Measurements from ENCODE around the gene SLC8A2.
A peak's percentile ranks its signal among the peaks of the same experiment; 100 is the strongest.

SLC8A2 gene

DNA sequence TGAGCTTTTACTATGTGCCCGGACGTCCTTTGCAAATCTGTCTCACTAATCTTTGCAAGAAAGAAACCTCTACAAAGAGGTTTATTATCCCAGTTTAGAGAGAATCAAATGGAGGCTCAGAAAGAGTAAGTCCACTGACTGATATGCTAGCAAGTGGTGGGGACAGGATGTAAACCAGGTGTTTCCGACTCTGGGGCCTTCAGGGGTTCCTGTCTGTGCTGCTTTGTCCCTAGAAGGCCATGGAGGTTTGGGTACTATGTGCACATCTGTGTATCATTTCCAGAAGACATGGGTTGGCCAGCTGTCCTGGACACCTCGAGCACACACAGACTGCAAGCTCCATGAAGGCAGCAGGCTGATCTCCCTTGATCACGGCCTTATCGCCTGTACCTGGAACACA, 13.5 kb upstream of the SLC8A2 start:
- H3K27me3 ChIP-seq (ENCODE audit: control insufficient read depth, insufficient read depth, low read length): no peaks in the 10 kb centered on the region
- no peaks in the 10 kb centered on the region for H3K79me2 ChIP-seq
- no peak overlapping the region for H3K27ac ChIP-seq
- no peak overlapping the region for H2AFZ ChIP-seq
- H3K9ac ChIP-seq: no peak overlapping the region
- H3K36me3 ChIP-seq (ENCODE audit: control insufficient read depth, insufficient read depth, low read length): no peaks in the 10 kb centered on the region
- peak overlapping the region; percentile 89 for H3K4me3 ChIP-seq (ENCODE audit: low read depth, low read length)
- peaks cover 3% of the 10 kb centered on the region for H3K4me1 ChIP-seq
- TF ChIP-seq, protein P1, sequence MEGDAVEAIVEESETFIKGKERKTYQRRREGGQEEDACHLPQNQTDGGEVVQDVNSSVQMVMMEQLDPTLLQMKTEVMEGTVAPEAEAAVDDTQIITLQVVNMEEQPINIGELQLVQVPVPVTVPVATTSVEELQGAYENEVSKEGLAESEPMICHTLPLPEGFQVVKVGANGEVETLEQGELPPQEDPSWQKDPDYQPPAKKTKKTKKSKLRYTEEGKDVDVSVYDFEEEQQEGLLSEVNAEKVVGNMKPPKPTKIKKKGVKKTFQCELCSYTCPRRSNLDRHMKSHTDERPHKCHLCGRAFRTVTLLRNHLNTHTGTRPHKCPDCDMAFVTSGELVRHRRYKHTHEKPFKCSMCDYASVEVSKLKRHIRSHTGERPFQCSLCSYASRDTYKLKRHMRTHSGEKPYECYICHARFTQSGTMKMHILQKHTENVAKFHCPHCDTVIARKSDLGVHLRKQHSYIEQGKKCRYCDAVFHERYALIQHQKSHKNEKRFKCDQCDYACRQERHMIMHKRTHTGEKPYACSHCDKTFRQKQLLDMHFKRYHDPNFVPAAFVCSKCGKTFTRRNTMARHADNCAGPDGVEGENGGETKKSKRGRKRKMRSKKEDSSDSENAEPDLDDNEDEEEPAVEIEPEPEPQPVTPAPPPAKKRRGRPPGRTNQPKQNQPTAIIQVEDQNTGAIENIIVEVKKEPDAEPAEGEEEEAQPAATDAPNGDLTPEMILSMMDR (IDR thresholded peaks at IDR 0.05): no peak
- H3K4me2 ChIP-seq (ENCODE audit: low read length): peak overlapping the region; percentile 88
- no peaks in the 10 kb centered on the region for H3K9me3 ChIP-seq (ENCODE audit: control insufficient read depth, low read length)

DNA sequence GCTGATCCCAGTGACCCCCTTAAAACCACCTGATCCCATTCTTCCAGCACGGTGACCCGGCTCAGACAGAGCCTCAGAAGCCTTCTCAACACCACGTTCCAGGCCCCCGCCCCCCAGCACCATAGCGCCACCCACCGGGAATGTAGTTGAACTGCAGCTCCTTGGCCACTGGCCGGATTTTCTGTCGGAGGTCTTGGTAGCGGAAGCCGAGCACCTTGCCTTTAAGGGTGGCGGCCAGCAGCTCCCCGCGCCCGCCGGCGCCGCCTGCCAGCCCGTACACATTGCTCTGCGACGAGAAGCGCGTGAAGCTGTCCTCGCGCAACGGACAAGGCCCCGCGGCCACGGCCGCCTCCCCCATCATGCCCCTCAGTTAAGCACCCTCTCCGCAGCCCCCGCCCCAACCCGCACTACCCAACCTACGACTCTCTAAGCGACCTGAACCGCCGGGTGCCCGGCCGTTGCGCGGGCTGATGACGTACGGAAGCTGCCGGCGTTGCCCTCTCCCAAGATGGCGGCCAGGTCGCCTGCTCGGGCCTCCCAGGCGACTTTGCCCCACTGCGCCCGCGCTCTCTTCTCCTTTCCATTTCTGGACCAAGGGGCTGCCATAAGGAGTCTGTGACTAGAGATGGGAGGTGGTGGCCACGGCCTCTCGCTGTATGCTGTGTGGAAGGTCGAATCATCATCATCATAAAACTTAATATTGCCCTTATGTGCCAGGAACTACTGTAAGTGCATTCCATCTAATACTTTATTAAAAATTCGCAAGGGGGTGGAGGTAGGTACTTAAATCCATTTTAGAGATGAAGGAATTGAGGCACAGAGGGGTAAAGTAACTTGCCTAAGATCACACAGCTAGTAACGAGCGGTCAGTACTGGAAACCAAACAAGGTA, 12.4 kb upstream of the SLC8A2 start, which contains the start of gene KPTN:
Gene KPTN (minus strand): TSS at position 420 of the 891 bp plus-strand sequence. CDS start 59 bp downstream, at position 361.
- Histone ChIP-seq H3K9me3 (ENCODE audit: control insufficient read depth, low read length) (no peaks in the 10 kb centered on the region), H3K4me3 (ENCODE audit: low read depth, low read length) (peak within 1 kb of the TSS; percentile 89), H3K4me2 (ENCODE audit: low read length) (peak within 1 kb of the TSS; percentile 88), H3K36me3 (ENCODE audit: control insufficient read depth, insufficient read depth, low read length) (no peaks in the 10 kb centered on the region), H3K27ac (peak within 1 kb of the TSS; percentile 87), H3K9ac (peak within 1 kb of the TSS; percentile 1), H3K79me2 (no peaks in the 10 kb centered on the region), H2AFZ (peak within 1 kb of the TSS; percentile 80), H3K4me1 (peaks cover 3% of the 10 kb centered on the region), H3K27me3 (ENCODE audit: control insufficient read depth, insufficient read depth, low read length) (no peaks in the 10 kb centered on the region)
- TF ChIP-seq, protein P1 (IDR thresholded peaks at IDR 0.05): peak; percentile 93

DNA sequence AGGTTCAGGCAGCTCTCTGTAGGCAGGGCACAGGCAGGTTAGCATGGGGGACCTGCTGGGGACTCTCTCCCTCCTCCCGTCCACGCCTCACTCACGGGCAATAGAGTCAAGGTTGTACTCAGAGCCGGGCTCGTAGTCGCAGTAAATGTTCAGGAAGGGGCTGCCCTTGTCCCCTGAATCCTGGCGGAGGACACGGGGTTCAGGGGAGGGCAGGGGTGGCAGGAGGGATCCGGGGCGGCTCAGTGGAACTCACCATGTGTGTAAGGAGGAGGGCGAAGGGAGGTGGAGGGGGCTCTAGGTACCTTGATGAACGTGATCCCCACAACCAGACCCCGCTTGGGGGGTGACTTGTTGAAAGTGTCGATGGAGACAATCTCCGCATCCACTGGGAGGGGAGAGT, 11.5 kb upstream of the SLC8A2 start:
- no peaks in the 10 kb centered on the region for H3K9me3 ChIP-seq (ENCODE audit: control insufficient read depth, low read length)
- TF ChIP-seq, protein P1 (IDR thresholded peaks at IDR 0.05): no peak
- H3K27ac ChIP-seq: no peak overlapping the region
- H3K9ac ChIP-seq: no peak overlapping the region
- peak overlapping the region; percentile 80 for H2AFZ ChIP-seq
- peak overlapping the region; percentile 89 for H3K4me3 ChIP-seq (ENCODE audit: low read depth, low read length)
- H3K79me2 ChIP-seq: no peaks in the 10 kb centered on the region
- H3K4me1 ChIP-seq: peaks cover 3% of the 10 kb centered on the region
- no peaks in the 10 kb centered on the region for H3K27me3 ChIP-seq (ENCODE audit: control insufficient read depth, insufficient read depth, low read length)
- no peaks in the 10 kb centered on the region for H3K36me3 ChIP-seq (ENCODE audit: control insufficient read depth, insufficient read depth, low read length)
- H3K4me2 ChIP-seq (ENCODE audit: low read length): peak overlapping the region; percentile 88

DNA sequence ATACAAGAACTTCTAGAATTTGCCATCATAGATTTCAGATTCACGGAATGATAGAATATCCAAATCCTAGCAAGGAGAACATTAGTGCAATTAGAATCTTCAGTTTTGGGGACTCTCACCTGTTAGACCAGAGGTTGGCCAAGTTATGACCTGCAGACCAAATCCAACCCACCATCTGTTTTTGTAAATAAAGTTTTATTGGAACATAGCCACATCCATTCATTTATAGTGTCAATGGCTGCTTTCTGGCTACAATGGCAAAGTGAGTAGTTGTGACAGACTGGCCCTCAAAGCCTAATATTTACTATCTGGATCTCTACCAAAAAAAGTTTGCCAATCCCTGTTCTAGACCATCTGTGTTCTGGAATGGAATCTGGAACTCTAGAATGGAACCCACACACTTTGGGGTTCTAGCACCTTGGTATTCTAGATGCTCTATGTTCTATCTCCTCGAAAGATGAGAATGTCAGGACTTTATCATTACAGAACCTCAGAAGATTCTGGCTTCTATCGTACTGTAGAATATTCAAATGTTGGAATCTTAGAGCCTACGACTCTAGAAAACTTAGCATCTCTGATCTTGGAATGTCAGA, 9.9 kb upstream of the SLC8A2 start:
- no peak overlapping the region for H3K27ac ChIP-seq
- H3K36me3 ChIP-seq (ENCODE audit: control insufficient read depth, insufficient read depth, low read length): no peaks in the 10 kb centered on the region
- no peak overlapping the region for H2AFZ ChIP-seq
- no peak overlapping the region for H3K4me3 ChIP-seq (ENCODE audit: low read depth, low read length)
- no peaks in the 10 kb centered on the region for H3K9me3 ChIP-seq (ENCODE audit: control insufficient read depth, low read length)
- H3K27me3 ChIP-seq (ENCODE audit: control insufficient read depth, insufficient read depth, low read length): no peaks in the 10 kb centered on the region
- no peaks in the 10 kb centered on the region for H3K79me2 ChIP-seq
- H3K9ac ChIP-seq: no peak overlapping the region
- TF ChIP-seq, protein P1 (IDR thresholded peaks at IDR 0.05): no peak
- no peak overlapping the region for H3K4me2 ChIP-seq (ENCODE audit: low read length)
- peaks cover 3% of the 10 kb centered on the region for H3K4me1 ChIP-seq

Measured in parathyroid adenoma (tissue), 2 donors.